T-helper 1 cell (primary cell): ENCODE data around the gene MATN3.

Experiments used
- DNase-seq, 5 donors: peaks; one replicate each; pipeline ENCODE4 v3.0.0-alpha.2; 2012 to 2020

The MATN3 gene

DNA sequence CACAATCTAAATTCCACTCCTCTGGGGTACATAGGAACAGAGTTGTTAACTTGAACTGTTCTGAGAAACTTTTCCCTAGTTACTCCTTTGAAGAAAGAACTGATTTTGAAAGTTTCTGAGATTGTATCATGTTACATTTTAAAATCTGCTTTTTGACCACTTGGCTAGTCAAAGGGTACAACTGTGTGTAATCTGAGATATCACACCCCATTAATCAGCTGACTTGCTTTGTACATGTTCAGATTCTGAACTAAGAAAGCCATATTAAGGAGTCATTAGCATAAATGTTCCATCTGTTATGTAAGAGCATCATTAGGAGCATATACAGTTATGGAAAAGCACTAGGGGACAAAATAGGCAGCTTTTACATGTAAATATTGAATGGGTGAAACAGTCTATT is 18.7 kb downstream of the MATN3 start:
- DNase-seq: no peak

DNA sequence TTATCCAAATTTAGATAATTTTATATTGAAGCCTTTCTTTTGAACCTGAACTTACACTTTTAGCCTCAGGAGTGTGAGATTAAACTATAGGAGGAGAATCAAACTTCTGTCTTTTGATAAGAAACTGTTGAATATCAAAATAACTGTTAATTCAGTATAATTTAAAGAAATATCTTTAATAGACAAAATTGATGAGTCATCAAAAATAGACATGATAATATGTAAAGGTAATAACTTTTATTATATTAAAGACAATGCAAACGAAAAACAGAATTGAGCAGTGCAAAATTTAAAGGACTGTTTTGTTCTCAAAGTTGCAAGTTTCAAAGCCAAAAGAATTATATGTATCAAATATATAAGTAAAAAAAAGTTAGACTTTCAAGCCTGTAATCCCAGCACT is 20.6 kb downstream of the MATN3 start:
- DNase-seq: no peak

DNA sequence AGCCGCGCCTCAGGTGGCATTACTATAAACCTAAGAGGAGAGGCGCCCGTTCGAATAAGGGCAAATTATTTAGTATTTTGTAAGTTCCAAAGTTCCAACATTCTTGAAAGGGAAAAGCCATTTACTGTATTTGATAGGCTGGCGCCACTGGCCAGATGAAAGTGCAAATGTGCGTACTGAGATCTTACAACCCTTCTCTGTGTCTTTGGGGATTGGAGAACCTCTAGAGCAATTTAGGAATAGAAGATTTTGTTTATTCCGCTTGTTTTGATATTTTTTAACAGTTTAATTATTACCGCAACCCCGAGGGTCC is 22.1 kb downstream of the MATN3 start:
- no peak for DNase-seq

DNA sequence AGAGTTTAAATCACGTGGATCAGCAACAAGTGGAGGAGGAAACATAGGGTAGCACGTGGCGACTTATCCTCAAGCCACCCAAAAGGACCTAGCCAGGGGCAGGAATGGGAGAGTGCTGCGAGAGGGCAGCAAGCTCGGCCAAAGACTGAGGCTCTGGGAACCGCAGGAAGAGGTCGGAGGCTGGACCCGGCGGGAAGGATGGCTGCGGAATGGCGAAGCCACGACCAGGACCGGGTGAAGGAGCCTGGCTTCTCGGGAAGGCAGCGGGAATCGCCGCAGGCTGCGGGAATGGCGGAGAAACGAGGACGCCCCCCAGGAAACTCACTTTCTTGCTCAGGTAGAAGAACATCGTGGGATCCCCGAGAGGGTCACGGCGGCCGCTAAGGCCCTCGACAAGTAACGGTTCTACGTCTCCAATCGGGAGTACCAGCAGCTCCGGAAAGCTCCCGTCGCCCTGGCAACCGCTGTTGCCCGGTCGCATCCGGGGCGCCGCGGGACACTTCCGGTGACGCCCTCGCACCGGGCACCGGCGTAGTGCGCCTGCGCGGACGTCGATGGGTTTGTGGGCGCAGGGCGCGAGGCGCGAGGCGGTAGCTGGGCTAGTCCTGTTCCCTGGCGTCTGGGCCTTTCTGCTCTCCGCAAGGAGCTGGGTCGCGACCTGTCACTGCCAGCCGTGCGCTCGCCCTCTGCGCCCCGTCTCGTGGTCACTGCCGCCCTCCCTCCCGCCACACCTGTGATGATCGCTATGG is 22.6 kb downstream of the MATN3 start, which contains the start of gene WDR35:
WDR35 (minus strand) TSS at position 439 of the 749 bp plus-strand sequence; CDS start at position 349, 90 bp downstream.
- DNase-seq: peak; percentile 81 to 91 (median 83)

DNA sequence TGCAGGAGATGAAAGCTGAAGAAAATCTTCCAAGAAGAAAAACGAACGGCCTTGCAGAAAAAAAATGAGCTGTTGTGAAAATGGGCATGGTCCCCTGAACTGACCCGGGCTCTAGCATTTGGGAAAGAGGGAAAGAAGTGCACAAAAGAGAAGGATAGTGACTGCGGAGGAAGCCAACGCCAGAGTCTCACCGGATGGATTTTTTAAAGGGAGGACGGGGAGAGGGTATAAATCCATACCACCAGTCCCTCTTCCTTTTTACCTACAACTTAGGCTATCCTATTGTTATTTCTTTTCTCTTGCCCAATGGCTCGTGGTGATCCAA is 23.2 kb downstream of the MATN3 start:
- DNase-seq: no peak

DNA sequence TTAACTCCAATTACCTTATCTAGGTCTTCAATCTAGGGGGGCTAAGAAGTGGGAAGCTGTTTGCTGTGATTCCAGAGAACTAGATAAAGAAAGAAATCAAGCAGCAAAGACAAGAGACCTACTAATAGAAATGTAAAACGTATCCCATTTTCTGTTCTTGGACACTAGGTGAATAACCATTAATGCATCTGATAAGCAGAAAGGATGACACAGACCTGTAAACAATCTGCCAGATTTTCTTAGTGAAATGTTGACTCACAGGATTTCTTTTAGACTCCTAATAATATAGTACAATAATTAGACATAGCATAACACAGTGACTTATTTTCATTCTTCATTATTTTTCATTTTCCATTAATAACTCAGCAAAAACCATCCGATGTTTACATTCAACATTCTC is 23.9 kb downstream of the MATN3 start:
- no peak for DNase-seq

DNA sequence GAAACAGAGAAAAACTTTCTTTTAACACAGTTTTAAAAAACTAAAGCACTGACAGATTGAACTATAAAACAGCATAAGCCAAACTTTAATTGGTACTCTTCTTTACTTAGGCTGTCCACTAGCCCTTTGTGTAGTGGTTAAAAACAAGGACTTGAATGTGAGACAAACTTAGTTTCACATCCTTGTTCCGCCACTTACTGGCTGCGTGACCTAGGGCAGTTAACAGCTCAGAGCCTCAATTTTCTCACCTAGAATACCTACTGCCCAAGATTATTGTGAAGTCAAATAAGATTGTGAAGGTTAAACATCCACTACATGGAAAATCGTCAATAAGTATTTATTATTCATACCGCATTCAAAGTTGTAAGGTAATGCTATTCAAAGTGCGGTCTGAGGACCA is 24.5 kb downstream of the MATN3 start:
- no peak for DNase-seq

DNA sequence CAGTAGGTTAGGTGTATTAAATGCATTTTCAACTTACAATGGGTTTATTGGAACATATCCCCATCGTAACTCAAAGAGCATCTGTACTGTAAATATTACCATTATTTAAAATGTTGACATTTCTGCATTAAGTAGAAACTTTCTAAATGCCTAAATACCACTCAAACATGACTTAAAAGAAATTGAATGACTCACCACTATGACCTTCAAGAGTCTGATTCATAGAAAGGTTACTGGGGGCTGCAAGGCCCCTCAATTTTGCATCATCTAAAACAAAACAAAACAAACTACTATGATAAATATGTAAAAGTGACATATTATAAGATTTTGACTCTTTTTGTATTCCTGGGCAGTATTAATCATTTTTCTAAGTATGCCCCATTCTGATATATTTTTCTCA is 30.2 kb downstream of the MATN3 start:
- DNase-seq: no peak

DNA sequence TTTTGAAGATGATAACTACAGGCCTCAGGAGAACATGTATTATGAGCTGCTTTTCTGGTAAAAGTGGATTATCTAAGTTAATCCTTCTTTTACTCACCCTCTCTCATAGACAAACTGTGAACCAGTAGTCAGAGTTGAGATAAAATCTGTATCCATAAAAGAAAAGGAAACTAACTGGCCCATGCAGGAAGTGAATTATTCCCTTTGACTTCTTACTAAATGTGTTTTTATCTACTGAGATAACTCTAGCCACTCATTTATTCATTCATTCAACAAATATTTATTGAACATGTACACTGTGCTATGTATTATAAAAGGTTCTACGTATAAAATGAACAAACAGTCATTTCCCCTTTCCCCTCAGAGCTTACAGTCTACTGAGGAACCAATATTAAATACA is 32.5 kb downstream of the MATN3 start:
- no peak for DNase-seq

DNA sequence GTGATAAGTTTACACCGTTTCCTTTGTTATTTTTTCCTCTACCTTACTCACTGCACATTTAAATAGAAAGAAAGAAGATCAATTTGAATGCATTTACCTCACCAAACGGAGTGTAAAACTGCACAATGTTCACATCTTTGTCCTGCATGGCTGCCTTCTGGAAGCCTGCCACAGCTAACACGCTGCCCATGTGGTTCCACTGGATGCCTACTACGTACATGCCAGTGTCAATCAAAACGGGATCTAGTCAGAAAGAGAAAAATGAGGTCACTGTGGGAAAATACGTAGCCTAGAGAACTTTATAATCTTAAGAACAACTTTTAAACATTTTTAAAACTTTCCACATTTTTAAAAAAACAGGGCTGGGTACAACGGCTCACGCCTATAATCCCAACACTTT is 39.0 kb downstream of the MATN3 start:
- DNase-seq: no peak

DNA sequence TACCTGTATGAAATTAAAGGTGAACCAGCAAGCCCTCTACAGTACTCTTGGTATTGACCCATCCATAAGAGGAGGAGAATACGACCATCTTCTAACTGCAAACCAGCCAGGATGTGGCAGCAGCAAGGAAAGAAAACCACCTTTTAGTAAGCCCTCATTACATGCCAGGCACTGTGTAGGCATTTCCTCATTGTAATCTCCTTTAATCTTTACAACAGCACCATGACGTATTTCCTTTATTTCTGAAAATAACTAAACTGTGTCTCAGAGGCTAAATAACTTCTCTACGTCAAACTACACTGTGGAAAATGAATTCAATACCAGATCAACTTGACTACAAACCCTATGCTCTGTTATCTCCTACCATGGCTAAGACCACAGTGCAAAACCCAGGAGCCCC is 40.8 kb downstream of the MATN3 start:
- DNase-seq: peak in 1 of 5 donors; percentile 67

DNA sequence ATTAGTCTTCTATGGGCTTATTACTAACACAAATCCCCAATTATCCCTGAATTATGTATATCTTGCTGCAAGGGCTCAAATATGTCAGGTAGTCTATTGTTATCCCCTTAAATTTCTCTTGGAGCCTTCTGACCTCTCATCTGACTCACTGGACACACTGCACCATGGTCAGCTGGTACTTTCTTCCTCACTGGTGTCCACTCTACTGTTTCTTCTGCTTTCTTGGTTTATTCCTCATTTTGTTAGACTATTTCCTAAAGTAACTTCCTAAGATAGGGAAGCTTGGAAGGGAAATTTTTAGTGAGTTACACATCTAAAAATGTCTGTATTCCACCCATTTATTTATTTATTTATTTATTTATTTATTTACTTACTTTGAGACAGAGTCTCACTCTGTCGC is 49.1 kb downstream of the MATN3 start:
- DNase-seq: no peak

DNA sequence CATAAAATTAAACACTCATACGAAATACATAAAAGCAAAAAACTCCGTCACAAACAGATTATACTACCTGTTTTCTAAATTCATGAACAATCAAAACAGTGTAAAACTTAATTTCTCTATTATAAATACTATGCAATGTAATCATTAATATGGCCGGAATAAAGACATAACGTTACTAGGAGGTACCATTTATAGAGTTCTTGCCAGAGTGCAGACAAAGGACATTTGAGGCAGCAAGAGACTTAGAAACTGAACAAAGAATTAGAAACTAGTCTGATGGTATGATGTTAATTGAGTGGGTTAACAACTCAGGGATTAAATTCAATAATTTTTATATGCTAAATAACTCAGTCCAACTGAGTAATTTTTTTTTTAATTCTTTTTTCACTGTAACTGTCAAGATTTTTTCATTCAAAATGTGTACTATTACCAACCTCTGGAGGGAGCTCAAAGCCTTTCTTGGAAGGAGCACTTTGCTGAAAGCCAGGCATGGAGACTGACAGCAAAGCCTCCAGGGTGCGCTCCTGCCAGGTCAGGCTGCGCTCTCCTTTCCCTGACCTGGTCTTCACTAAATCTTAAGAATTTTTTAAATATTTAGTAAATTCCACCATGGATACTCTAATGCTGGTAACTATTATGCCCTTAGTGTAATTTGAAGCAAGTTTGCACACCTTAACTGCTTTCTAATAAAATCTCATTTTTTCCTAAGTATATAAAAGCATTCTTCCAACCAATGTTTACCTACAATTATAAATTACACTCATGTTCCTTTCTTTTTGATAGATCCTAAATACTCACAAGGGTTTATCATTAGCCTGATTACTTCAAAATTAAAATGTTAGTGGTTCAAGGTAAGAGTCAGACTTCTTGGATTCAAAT is 56.7 kb downstream of the MATN3 start:
- peak; percentile 13 to 53 (median 22) for DNase-seq

DNA sequence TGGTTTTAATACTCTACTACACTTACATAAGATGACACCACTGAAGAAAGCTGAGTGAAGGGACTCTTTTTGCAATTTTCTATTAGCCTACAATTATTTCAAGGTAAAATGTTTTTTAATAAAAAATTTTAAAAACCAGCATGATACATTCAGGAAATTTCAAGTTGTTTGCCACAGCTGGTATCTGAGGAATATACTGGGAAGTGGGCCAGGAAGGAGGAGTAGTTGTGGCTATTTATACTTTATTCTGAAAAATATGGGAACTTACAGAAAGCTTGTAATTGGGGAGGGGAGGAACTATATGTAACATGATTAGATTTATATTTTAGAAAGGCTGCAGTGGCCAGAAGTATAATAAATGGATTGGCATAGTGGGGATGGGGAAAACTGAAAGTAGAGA is 63.4 kb downstream of the MATN3 start:
- DNase-seq: no peak

DNA sequence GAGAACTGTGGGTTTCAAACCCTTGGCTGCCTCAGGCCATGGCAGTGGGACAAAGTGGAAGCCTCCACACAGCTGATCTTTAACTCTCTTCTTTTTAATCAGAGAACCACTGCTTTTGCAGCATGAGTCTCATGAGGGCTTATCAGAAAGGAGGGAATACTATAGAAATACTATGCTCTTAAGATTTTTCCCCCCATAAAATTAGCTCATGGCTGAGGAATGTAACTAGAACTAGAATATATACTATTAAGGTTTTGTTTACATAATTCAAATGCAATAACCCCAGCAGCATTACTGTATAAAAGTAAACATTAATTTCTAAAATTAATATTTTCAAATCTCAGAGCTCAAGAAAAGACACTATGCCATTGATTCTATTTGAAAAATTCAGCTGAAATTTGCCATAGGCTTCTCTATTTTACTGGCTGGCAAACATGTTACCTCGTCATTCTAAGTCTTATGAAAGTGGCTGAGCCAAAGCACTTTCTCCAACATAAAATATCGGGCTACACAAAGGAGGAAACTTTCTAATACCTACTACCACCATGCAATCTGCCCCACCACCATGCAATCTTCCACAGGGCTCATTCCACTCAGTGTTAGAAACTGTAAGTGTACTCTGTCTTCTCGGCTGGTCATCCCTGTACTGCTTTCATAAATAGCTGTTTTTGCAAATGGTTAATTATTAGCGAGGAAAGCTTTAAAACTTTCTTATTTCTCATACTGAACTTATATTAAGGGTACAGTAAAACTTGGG is 65.1 kb downstream of the MATN3 start:
- no peak for DNase-seq

DNA sequence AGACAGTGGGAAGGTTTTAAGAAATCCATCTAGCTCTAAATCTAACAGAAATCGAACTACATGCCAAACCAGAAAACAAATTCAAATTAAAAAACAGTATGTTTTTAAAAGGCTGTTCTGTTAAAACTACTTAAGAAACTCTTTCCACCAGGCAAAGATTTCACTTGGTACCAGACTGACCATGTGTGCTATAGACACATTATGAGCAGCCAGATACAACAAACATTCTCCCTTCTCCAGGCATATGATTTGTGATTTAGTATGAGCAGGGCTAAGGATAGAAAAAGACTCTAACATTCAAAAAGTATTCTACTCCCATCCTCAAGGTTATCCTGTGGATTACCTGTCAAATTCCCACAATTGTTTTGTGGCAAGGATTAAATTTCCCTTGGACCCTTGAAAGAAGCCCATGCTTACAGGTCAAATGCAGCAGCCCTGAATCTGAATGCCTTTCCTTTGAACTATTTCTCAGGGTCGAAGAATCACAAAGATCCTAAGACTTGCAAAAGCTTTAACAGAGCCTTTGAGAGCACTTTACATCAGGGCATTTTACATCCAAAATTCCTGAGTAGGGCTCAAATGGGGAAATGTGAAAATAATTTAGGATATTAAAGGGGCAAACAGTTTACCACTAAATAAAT is 68.1 kb downstream of the MATN3 start:
- no peak for DNase-seq

DNA sequence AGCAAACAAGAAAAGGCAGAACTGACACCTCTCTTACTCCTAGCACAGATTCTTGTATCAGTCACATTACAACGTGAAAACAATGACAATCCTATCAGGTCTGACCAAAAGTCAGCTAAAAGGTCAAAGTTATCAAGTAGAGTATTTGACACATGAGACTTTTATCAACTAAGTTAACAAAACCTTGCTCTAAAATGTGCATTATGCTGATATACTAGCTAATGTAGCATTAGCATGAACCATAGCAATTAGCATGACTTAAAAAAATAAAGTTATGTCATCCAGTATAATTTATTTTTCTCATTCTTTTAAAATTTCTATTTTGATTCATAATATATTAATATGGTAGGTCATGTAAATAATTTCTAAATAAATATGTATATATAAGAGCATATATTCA is 69.3 kb downstream of the MATN3 start:
- DNase-seq: no peak

DNA sequence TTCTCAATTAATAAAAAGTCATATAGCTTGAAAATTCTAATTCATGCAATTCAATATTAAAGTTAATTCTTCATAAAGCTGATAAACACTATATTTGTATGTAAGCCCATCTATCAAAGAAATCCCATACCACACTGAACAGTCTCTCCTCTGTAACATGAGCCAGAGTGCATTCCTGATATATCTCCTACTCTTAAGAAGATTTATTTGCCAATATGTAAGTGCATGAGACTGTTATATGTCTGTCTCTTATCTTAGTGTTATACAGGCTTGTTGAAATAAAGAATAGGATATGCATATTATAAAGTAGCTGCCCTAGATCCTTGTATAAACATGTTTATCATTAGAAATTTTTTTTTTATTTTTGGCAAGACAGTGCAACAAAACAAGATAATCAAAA is 70.3 kb downstream of the MATN3 start:
- DNase-seq: no peak
